ENCODE measurements around the gene PTGIR.

The PTGIR gene

GRCh38 chr19:46613525-46613924 is 11.4 kb downstream of the PTGIR start:
- DNase-seq: no peak

- DNase-seq: no peak
Observed at GRCh38 chr19:46611776-46612175, 13.1 kb downstream of the PTGIR start.

- DNase-seq: peak; percentile 44
Observed at GRCh38 chr19:46610851-46611770, 13.8 kb downstream of the PTGIR start.

- peak; percentile 6 for DNase-seq
Observed at GRCh38 chr19:46610413-46610775, 14.5 kb downstream of the PTGIR start.

- DNase-seq: peak; percentile 13
Observed at GRCh38 chr19:46609511-46610412, 15.1 kb downstream of the PTGIR start.

GRCh38 chr19:46608581-46609345 is 16.1 kb downstream of the PTGIR start:
- peak; percentile 16 for DNase-seq

- peak; percentile 13 for DNase-seq
Observed at GRCh38 chr19:46608178-46608577, 16.7 kb downstream of the PTGIR start.

GRCh38 chr19:46607448-46607841 is 17.4 kb downstream of the PTGIR start:
- peak; percentile 9 for DNase-seq

GRCh38 chr19:46606681-46607447 is 18.0 kb downstream of the PTGIR start:
- DNase-seq: peak; percentile 8

GRCh38 chr19:46606019-46606418 is 18.9 kb downstream of the PTGIR start:
- DNase-seq: peak; percentile 15

- DNase-seq: no peak
Observed at GRCh38 chr19:46605356-46605821, 19.5 kb downstream of the PTGIR start.

- peak; percentile 13 for DNase-seq
Observed at GRCh38 chr19:46604781-46605355, 20.0 kb downstream of the PTGIR start.

- DNase-seq: peak; percentile 16
Observed at GRCh38 chr19:46603752-46604231, 21.1 kb downstream of the PTGIR start.

- DNase-seq: no peak
Observed at GRCh38 chr19:46603195-46603637, 21.7 kb downstream of the PTGIR start.

- peak; percentile 56 for DNase-seq
Observed at GRCh38 chr19:46602392-46603194, 22.3 kb downstream of the PTGIR start.

GRCh38 chr19:46601318-46602224 is 23.3 kb downstream of the PTGIR start, which contains the start of gene CALM3:
Gene CALM3, plus strand, starts transcription at chr19:46601330. Its CDS starts 105 bp downstream, at chr19:46601435.
- no peak for DNase-seq

- peak; percentile 99 for DNase-seq
Observed at GRCh38 chr19:46600384-46601317, 24.2 kb downstream of the PTGIR start.

All from activated T-cell treated with anti-CD3 and anti-CD28 coated beads, Interleukin-2, amount 50 U/mL, for 1 hour (primary cell).